HUES6 (cell line): ENCODE measurements around the gene POC5.
"Not testable (repeated sequence)": the region's sequence is repeated elsewhere in the genome, so short reads cannot be mapped to it uniquely, and the experiment has no call there.

Source experiments
- H3K27ac ChIP-seq: 2 replicates; pipeline ENCODE4 v1.7.0; 2013; ENCODE audit warnings: low read depth, mild to moderate bottlenecking, low read length, inconsistent platforms
- H3K27me3 ChIP-seq: 2 replicates; pipeline ENCODE4 v1.6.1; 2013; ENCODE audit warnings: low read length; ENCODE audit not compliant: control insufficient read depth, insufficient read depth
- H3K36me3 ChIP-seq: 2 replicates; pipeline ENCODE4 v1.6.1; 2013; ENCODE audit warnings: low read length; ENCODE audit not compliant: control insufficient read depth, insufficient read depth
- H3K4me1 ChIP-seq: 2 replicates; pipeline ENCODE4 v1.6.1; 2013; ENCODE audit warnings: low read length; ENCODE audit not compliant: control insufficient read depth, insufficient read depth
- H3K4me3 ChIP-seq: 2 replicates; pipeline ENCODE4 v1.5.1; 2013; ENCODE audit warnings: low read depth, low read length
- H3K9ac ChIP-seq: one replicate; pipeline ENCODE4 v1.6.1; 2013; ENCODE audit warnings: mild to moderate bottlenecking, low read length
- H3K9me3 ChIP-seq: 2 replicates; pipeline ENCODE4 v1.6.1; 2013; ENCODE audit warnings: low read depth, low read length; ENCODE audit not compliant: control insufficient read depth, insufficient read depth

Gene POC5

DNA sequence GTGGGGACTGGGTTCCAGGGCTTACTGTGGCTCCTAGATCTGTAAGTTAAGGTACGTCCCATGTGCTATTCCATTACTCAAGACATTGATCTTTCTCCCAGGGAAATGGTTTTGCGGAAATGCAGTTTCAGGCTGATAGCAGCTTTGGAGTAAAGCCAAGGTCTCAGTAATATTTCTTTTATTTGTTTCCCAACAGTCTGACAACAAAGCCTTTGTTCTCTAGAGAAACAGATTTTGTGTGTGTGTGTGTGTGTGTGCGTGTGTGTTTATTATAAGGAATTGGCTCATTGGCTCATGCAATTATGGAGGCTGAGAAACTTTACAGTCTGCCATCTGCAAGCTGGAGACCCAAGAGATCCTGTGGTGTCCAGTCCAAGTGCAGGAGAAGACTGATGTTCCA is 12.1 kb upstream of the POC5 start:
- Histone ChIP-seq H3K4me3 (no peak overlapping the region), H3K27me3 (no peaks in the 10 kb centered on the region), H3K9ac (no peak overlapping the region), H3K4me1 (peaks cover 8% of the 10 kb centered on the region; the same call in 1 of the 2 replicates), H3K27ac (no peak overlapping the region), H3K9me3 (0 out of 2 replicates have a peak, but pooled peaks cover 8% of the 10 kb centered on the region), H3K36me3 (no peaks in the 10 kb centered on the region)

GRCh38 chr5:75727931-75728330 is 10.7 kb upstream of the POC5 start:
- H3K4me1 ChIP-seq = peaks cover 8% of the 10 kb centered on the region; the same call in 1 of the 2 replicates
- no peak overlapping the region for H3K9ac ChIP-seq
- H3K27me3 ChIP-seq = no peaks in the 10 kb centered on the region
- no peaks in the 10 kb centered on the region for H3K36me3 ChIP-seq
- H3K27ac ChIP-seq = no peak overlapping the region
- H3K9me3 ChIP-seq = 0 out of 2 replicates have a peak, but pooled peaks cover 2% of the 10 kb centered on the region
- no peak overlapping the region for H3K4me3 ChIP-seq

DNA sequence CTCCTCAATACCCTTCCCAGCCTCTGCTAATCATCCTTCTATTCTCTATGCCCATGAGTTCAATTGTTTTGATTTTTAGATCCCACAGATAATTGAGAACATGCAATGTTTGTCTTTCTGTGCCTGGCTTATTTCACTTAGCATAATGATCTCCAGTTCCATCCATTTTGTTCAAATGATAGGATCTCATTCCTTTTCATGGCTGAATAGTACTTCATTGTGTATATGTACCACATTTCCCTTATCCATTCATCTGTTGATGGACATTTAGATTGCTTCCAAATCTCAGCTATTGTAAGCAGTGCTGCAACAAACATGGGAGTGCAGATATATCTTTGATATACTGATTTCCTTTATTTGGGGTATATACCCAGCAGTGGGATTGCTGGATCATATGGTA is 9.0 kb upstream of the POC5 start:
- not testable (repeated sequence) for H3K36me3 ChIP-seq, H3K9ac ChIP-seq, H3K27ac ChIP-seq, H3K9me3 ChIP-seq, H3K27me3 ChIP-seq, H3K4me1 ChIP-seq, H3K4me3 ChIP-seq

- Histone ChIP-seq H3K4me3 (no peak overlapping the region), H3K4me1 (peaks cover 8% of the 10 kb centered on the region; the same call in 1 of the 2 replicates), H3K9ac (no peak overlapping the region), H3K27me3 (no peaks in the 10 kb centered on the region), H3K9me3 (0 out of 2 replicates have a peak, but pooled peaks cover 2% of the 10 kb centered on the region), H3K36me3 (no peaks in the 10 kb centered on the region), H3K27ac (no peak overlapping the region)
These were observed 6.1 kb upstream of the POC5 start for GRCh38 chr5:75723378-75723777.

DNA sequence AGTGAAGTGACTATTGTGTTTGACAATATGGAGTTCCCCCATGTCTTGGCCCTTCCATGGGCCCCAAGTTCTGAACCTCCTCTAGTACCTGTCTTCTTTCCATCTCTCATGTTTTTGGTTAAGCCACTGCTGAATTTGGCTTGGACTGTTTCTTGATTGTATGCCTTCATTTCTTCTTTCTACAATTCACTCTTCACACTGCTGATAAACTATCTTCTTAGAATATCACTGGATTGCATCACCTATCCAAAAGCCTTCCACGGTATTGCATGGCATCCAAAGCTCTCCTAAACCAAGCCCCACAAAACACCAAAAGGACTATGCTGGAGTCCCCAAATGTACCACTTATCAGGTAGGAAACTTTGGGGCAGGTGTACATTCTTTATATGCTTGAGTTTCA is 4.3 kb upstream of the POC5 start:
- no peak overlapping the region for H3K9ac ChIP-seq
- no peaks in the 10 kb centered on the region for H3K27me3 ChIP-seq
- no peak overlapping the region for H3K27ac ChIP-seq
- H3K4me3 ChIP-seq = no peak overlapping the region
- H3K4me1 ChIP-seq = peaks cover 8% of the 10 kb centered on the region; the same call in 1 of the 2 replicates
- H3K9me3 ChIP-seq = 0 out of 2 replicates have a peak, but pooled peaks cover 2% of the 10 kb centered on the region
- no peaks in the 10 kb centered on the region for H3K36me3 ChIP-seq

- Histone ChIP-seq H3K4me3 (no peak overlapping the region), H3K27ac (no peak overlapping the region), H3K9ac (no peak overlapping the region), H3K4me1 (peaks cover 10% of the 10 kb centered on the region; the same call in 1 of the 2 replicates), H3K36me3 (no peaks in the 10 kb centered on the region), H3K9me3 (no peaks in the 10 kb centered on the region), H3K27me3 (no peaks in the 10 kb centered on the region)
These were observed 3.6 kb upstream of the POC5 start for GRCh38 chr5:75720882-75721281.

- Histone ChIP-seq H3K27ac (peak overlapping the region; percentile 33; the same call in 1 of the 2 replicates), H3K36me3 (peaks cover 10% of the 10 kb centered on the region), H3K4me1 (0 out of 2 replicates have a peak, but pooled peaks cover 2% of the 10 kb centered on the region), H3K4me3 (peak overlapping the region; percentile 85), H3K9me3 (no peaks in the 10 kb centered on the region), H3K27me3 (no peaks in the 10 kb centered on the region), H3K9ac (peak overlapping the region; percentile 82)
These were observed 539 bp downstream of the POC5 start for GRCh38 chr5:75716715-75717081.

DNA sequence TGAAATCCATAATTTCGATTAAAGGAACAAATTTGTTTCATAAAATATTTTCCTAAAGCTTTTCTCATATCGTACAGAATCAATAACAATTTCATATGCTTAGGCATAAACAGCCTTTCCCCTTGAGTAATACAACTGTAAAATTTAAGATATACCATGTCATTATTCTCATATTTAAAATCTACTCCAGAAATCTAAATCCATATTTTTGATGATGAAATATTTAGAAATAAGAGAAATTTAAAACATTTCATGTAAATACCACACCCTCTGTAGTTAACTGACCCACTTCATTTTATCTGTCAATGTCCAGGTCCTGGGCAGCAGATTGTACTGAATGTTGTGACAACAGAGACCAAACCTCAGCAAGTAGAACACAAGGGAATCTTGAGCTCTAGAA is 5.1 kb downstream of the POC5 start:
- Histone ChIP-seq H3K27me3 (no peaks in the 10 kb centered on the region), H3K9ac (no peak overlapping the region), H3K9me3 (no peaks in the 10 kb centered on the region), H3K36me3 (peaks cover 35% of the 10 kb centered on the region), H3K4me1 (0 out of 2 replicates have a peak, but pooled peaks cover 2% of the 10 kb centered on the region), H3K4me3 (no peak overlapping the region), H3K27ac (no peak overlapping the region)

- H3K4me3 ChIP-seq = no peak overlapping the region
These were observed 6.1 kb downstream of the POC5 start for GRCh38 chr5:75711151-75711550.

GRCh38 chr5:75710637-75711036 is 6.6 kb downstream of the POC5 start:
- Histone ChIP-seq H3K9ac (no peak overlapping the region), H3K36me3 (peaks cover 39% of the 10 kb centered on the region), H3K27ac (no peak overlapping the region), H3K4me1 (no peaks in the 10 kb centered on the region), H3K27me3 (no peaks in the 10 kb centered on the region), H3K4me3 (no peak overlapping the region), H3K9me3 (no peaks in the 10 kb centered on the region)

More at GRCh38 chr5:75711151-75711550, 6.1 kb downstream of the POC5 start:
- no peaks in the 10 kb centered on the region for H3K9me3 ChIP-seq
- no peak overlapping the region for H3K9ac ChIP-seq
- no peaks in the 10 kb centered on the region for H3K27me3 ChIP-seq
- H3K4me1 ChIP-seq = 0 out of 2 replicates have a peak, but pooled peaks cover 2% of the 10 kb centered on the region
- H3K27ac ChIP-seq = no peak overlapping the region
- peaks cover 39% of the 10 kb centered on the region for H3K36me3 ChIP-seq

DNA sequence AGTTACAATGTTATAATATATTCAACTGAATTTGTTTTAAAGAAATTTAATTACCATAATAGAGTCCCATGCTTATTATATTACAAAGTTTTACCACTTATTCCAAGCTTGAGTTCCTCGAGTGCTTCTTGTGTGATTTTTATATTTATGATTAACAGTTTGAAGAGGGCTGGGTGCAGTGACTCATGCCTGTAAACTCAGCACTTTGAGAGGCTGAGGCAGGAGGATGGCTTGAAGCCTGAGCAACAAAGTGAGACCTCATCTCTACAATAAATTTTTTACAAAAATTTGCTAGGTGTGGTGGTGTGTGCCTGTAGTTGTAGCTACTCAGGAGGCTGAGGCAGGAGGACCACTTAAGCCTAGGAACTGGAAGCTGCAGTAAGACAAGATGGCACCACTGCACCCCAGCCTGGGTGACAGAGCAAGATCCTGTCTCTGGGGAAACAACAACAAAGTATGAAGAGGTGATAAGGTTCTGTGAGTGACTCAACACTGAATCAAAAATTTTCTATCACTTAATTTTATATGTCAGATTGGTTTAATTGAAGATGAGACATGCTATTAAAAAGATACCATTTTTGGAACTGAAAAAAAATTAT is 9.2 kb downstream of the POC5 start:
- H3K27me3 ChIP-seq = no peaks in the 10 kb centered on the region
- no peaks in the 10 kb centered on the region for H3K9me3 ChIP-seq
- H3K27ac ChIP-seq = no peak overlapping the region
- peaks cover 44% of the 10 kb centered on the region for H3K36me3 ChIP-seq
- H3K9ac ChIP-seq = no peak overlapping the region
- H3K4me1 ChIP-seq = no peaks in the 10 kb centered on the region
- no peak overlapping the region for H3K4me3 ChIP-seq
